ENCODE measurements around the gene ADAMTS9.

GRCh38 chr3:64638511-64638910 lies 49.3 kb downstream of the ADAMTS9 start:
- no peak for TF ChIP-seq CTCF (IDR thresholded peaks at IDR 0.05; ENCODE audit: insufficient read depth, low read length, poor library complexity, severe bottlenecking)
- no peak for TF ChIP-seq EZH2phosphoT487 (conservative IDR thresholded peaks at IDR 0.05; ENCODE audit: low read length)

All from SU-DHL-6 (cell line).